Liver (tissue), 3 donors: ENCODE results near the gene CCDC88C.

Source experiments
- ATF3 ChIP-seq: IDR thresholded peaks from 2 replicates; pipeline ENCODE4 v1.6.1; 2016; ENCODE audit warnings: antibody characterized with exemption
- CTCF ChIP-seq: fragments of 150-350 bp; IDR thresholded peaks from 2 replicates; pipeline ENCODE4 v1.5.1; 2017; ENCODE audit warnings: improper control_type of control experiment, low read depth, low read length; ENCODE audit not compliant: missing input control
- EGR1 ChIP-seq, 2 donors: IDR thresholded peaks; 2 replicates each; pipeline ENCODE4 v1.6.1; 2016 to 2018; ENCODE audit warnings: antibody characterized with exemption in 2 of 2, low read depth in 2 of 2
- HNF4A ChIP-seq, 2 donors: conservative IDR thresholded peaks; 2 replicates each; pipeline ENCODE4 v1.6.1; 2016; ENCODE audit warnings: antibody characterized with exemption in 2 of 2, mild to moderate bottlenecking in 2 of 2
- HNF4G ChIP-seq: IDR thresholded peaks from 2 replicates; pipeline ENCODE4 v1.6.1; 2016; ENCODE audit warnings: antibody characterized with exemption
- JUND ChIP-seq, 2 donors: IDR thresholded peaks; 2 replicates each; pipeline ENCODE4 v1.6.1; 2016; ENCODE audit warnings: antibody characterized with exemption in 2 of 2
- MAX ChIP-seq: IDR thresholded peaks from 2 replicates; pipeline ENCODE4 v1.6.1; 2016; ENCODE audit warnings: antibody characterized with exemption
- RAD21 ChIP-seq, 2 donors: IDR thresholded peaks; 2 replicates each; pipeline ENCODE4 v1.6.1; 2016; ENCODE audit warnings: antibody characterized with exemption in 2 of 2, mild to moderate bottlenecking in 2 of 2
- REST ChIP-seq: IDR thresholded peaks from 2 replicates; pipeline ENCODE4 v1.6.1; 2016; ENCODE audit warnings: antibody characterized with exemption, mild to moderate bottlenecking
- SP1 ChIP-seq: IDR thresholded peaks from 2 replicates; pipeline ENCODE4 v1.6.1; 2018; ENCODE audit warnings: antibody characterized with exemption, mild to moderate bottlenecking
- TAF1 ChIP-seq: conservative IDR thresholded peaks from 2 replicates; pipeline ENCODE4 v1.6.1; 2016; ENCODE audit warnings: antibody characterized with exemption, mild to moderate bottlenecking
- YY1 ChIP-seq: IDR thresholded peaks from 2 replicates; pipeline ENCODE4 v1.6.1; 2016; ENCODE audit warnings: antibody characterized with exemption, mild to moderate bottlenecking
- TF ChIP-seq, protein P1 (sequence below): IDR thresholded peaks from 2 replicates; pipeline ENCODE4 v1.6.1; 2016; ENCODE audit warnings: antibody characterized with exemption
- donor health status: healthy.
- donor health status: healthy.

- TF ChIP-seq CTCF (peak; percentile 94), RAD21 (IDR thresholded peaks at IDR 0.05) (peak; percentile 83 to 86), HNF4G (no peak), REST (no peak), ATF3 (no peak), MAX (peak; percentile 82), TAF1 (no peak), EGR1 (IDR thresholded peaks at IDR 0.05; ENCODE audit: low read depth in 2 of 2) (no peak), YY1 (peak; percentile 89), JUND (IDR thresholded peaks at IDR 0.05) (no peak), SP1 (no peak), HNF4A (conservative IDR thresholded peaks at IDR 0.05) (no peak)
- TF ChIP-seq, protein P1, sequence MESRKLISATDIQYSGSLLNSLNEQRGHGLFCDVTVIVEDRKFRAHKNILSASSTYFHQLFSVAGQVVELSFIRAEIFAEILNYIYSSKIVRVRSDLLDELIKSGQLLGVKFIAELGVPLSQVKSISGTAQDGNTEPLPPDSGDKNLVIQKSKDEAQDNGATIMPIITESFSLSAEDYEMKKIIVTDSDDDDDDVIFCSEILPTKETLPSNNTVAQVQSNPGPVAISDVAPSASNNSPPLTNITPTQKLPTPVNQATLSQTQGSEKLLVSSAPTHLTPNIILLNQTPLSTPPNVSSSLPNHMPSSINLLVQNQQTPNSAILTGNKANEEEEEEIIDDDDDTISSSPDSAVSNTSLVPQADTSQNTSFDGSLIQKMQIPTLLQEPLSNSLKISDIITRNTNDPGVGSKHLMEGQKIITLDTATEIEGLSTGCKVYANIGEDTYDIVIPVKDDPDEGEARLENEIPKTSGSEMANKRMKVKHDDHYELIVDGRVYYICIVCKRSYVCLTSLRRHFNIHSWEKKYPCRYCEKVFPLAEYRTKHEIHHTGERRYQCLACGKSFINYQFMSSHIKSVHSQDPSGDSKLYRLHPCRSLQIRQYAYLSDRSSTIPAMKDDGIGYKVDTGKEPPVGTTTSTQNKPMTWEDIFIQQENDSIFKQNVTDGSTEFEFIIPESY = no peak
These were observed 895 bp upstream of the CCDC88C start for GRCh38 chr14:91418387-91419043.
